CD4-positive, alpha-beta memory T cell (primary cell): ENCODE results near the gene MMP28. TPM values are rescaled to one million over a fixed set of nuclear protein-coding genes. Genes with fewer than 3 reads are reported as not detected.

Experiments used
- CTCF ChIA-PET: fragments of 350-600 bp; sonication (Branson Sonifier 250); formaldehyde crosslinking; loops from one replicate; lab custom pipeline; 2021; ENCODE audit warnings: inconsistent platforms; ENCODE audit not compliant: partially characterized antibody; lab: Charles Lee
- POLR2A ChIA-PET: fragments of 350-600 bp; sonication (Branson Sonifier 250); formaldehyde crosslinking; loops from one replicate; lab custom pipeline; 2021; ENCODE audit not compliant: partially characterized antibody; lab: Charles Lee
- DNase-seq, 5 donors: peaks; one replicate each; pipeline versions ENCODE4 v3.0.0 to v3.0.0-alpha.2; 2020 to 2022; ENCODE audit warnings: mixed read lengths in 1 of 5
- H3K27ac ChIP-seq: one replicate; pipeline ENCODE4 v1.7.0; 2013; ENCODE audit warnings: low read depth, low read length
- H3K27me3 ChIP-seq: 2 replicates; pipeline ENCODE4 v1.7.0; 2013; ENCODE audit warnings: mild to moderate bottlenecking, low read length, moderate library complexity; ENCODE audit not compliant: insufficient read depth
- H3K36me3 ChIP-seq: 2 replicates; pipeline ENCODE4 v1.7.0; 2013; ENCODE audit warnings: mild to moderate bottlenecking, low read length, moderate library complexity; ENCODE audit not compliant: insufficient read depth
- H3K4me1 ChIP-seq: 2 replicates; pipeline ENCODE4 v1.7.0; 2013; ENCODE audit warnings: mild to moderate bottlenecking, low read length, moderate library complexity; ENCODE audit not compliant: insufficient read depth
- H3K4me3 ChIP-seq, 2 donors: one replicate each; pipeline ENCODE4 v1.7.0; 2013; ENCODE audit warnings: low read length in 2 of 2, mild to moderate bottlenecking in 1 of 2
- H3K9me3 ChIP-seq, 2 donors: one replicate each; pipeline ENCODE4 v1.7.0; 2013; ENCODE audit warnings: low read length in 2 of 2, control low read depth in 1 of 2; ENCODE audit not compliant: control insufficient read depth in 1 of 2
- H3K27ac Mint-ChIP-seq, 7 donors: one replicate each; pipeline ENCODE4 v1.8.0; 2020 to 2021; ENCODE audit warnings: mixed read lengths in 7 of 7, mild to moderate bottlenecking in 6 of 7, inconsistent platforms in 3 of 7, moderate library complexity in 3 of 7
- H3K27me3 Mint-ChIP-seq, 2 donors: one replicate each; pipeline ENCODE4 v1.8.0; 2020 to 2021; ENCODE audit warnings: mixed read lengths in 2 of 2
- H3K36me3 Mint-ChIP-seq, 2 donors: one replicate each; pipeline ENCODE4 v1.8.0; 2020 to 2021; ENCODE audit warnings: mixed read lengths in 2 of 2, inconsistent platforms in 1 of 2, mild to moderate bottlenecking in 1 of 2
- H3K4me1 Mint-ChIP-seq, 4 donors: one replicate each; pipeline ENCODE4 v1.8.0; 2020 to 2021; ENCODE audit warnings: mixed read lengths in 4 of 4, mild to moderate bottlenecking in 1 of 4
- H3K4me3 Mint-ChIP-seq, 8 donors: one replicate each; pipeline ENCODE4 v1.8.0; 2020 to 2021; ENCODE audit warnings: mixed read lengths in 8 of 8, mild to moderate bottlenecking in 7 of 8, moderate library complexity in 6 of 8, inconsistent platforms in 3 of 8
- H3K9me3 Mint-ChIP-seq, 8 donors: one replicate each; pipeline ENCODE4 v1.8.0; 2020 to 2021; ENCODE audit warnings: mixed read lengths in 8 of 8, mild to moderate bottlenecking in 5 of 8, inconsistent platforms in 3 of 8, moderate library complexity in 1 of 8
- intact Hi-C: fragments of 100-400 bp; cut with micrococcal nuclease; formaldehyde crosslinking; loops from one replicate; pipeline ENCODE4 v1.15.1; 2023
- polyA plus RNA-seq, 2 donors: library from polyadenylated mRNA; unstranded; fragments of 300-500 nt; fragmentation: Illumina TruSeq; gene quantifications; one replicate each; pipeline ENCODE4 v1.2.3, GENCODE V29; 2021
- total RNA-seq, 2 experiments: library from RNA; stranded (reverse); gene quantifications; one replicate each; pipeline ENCODE4 v1.2.3, GENCODE V29; 2021

The MMP28 gene
- total and polyA plus RNA-seq, 4 experiments from 2014 or later = 0.23 to 0.96 (median 0.64) TPM; not detected in 1

DNA sequence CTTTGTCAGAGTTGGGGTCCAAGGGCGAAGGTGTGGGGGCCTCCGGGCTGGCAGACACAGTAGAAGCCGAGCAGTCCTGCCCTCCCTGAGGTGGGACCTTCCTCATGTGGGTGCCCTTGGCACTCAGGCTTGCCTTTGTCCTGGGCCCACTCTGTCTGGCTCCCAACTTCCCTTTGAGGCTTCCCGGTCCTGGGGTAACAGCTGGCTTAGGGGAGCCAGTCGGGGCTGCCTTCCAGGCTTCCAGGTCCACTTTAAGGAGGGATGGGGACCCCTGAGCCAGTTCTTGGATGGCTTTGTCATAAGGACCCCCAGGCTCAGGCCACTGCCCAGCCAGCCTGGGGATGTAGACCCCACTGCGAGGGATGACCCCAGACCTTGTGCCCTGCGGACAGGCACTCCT is 50.2 kb downstream of the MMP28 start:
- peaks cover 23 to 39% of the 10 kb centered on the region in 2 donors for H3K27me3 Mint-ChIP-seq
- no peak overlapping the region for H3K4me3 ChIP-seq
- intact Hi-C loops = loop anchor here (5.0 kb wide), 1 partner anchor 208 kb away; the partner anchor contains the start of gene SLFN12L
- H3K27ac ChIP-seq = no peak overlapping the region
- H3K36me3 ChIP-seq = no peaks in the 10 kb centered on the region
- H3K9me3 ChIP-seq = no peaks in the 10 kb centered on the region
- POLR2A ChIA-PET = no interaction called here
- no peak for DNase-seq
- no peaks in the 10 kb centered on the region for H3K4me1 ChIP-seq
- no peaks in the 10 kb centered on the region for H3K9me3 Mint-ChIP-seq
- H3K4me3 Mint-ChIP-seq = no peak overlapping the region
- H3K4me1 Mint-ChIP-seq = peaks cover 4 to 22% (median 6%) of the 10 kb centered on the region in 4 donors
- CTCF ChIA-PET = interaction anchor here (0.8 to 6.7 kb wide), 5 partner anchors 12 to 604 kb away, joined by 3 to 61 read pairs (median 5); partner anchors contain the start of gene NLE1
- no peaks in the 10 kb centered on the region for H3K36me3 Mint-ChIP-seq
- H3K27me3 ChIP-seq = peaks cover 20% of the 10 kb centered on the region
- no peak overlapping the region for H3K27ac Mint-ChIP-seq

DNA sequence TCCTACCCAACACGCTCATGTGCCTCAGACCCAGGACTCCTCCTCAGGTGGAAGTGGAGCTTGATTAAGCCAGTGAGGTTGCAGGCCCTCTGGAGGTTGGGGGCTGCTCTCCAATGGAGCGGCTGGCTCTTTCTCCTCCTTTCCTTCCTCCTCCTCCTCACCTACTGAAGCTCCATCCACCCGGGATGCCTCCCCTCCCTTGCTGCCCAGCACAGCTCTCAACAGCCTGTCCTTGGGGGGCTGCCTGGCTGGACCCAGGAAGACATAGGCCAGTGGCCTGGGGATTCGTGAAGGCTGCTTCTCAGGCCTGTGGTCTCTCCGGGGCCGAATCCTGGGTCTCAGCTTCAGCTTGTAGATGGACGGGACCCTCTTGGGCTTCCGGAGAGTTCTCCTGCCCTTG is 50.6 kb downstream of the MMP28 start:
- no peaks in the 10 kb centered on the region for H3K36me3 Mint-ChIP-seq
- H3K27me3 Mint-ChIP-seq = peaks cover 21 to 41% of the 10 kb centered on the region in 2 donors
- DNase-seq = no peak
- peaks cover 20% of the 10 kb centered on the region for H3K27me3 ChIP-seq
- CTCF ChIA-PET = interaction anchor here (0.8 to 6.7 kb wide), 6 partner anchors 12 to 603 kb away, joined by 3 to 61 read pairs (median 5); partner anchors contain the start of gene NLE1
- no peaks in the 10 kb centered on the region for H3K9me3 Mint-ChIP-seq
- no peak overlapping the region for H3K27ac Mint-ChIP-seq
- H3K27ac ChIP-seq = no peak overlapping the region
- intact Hi-C loops = loop anchor here (5.0 kb wide), 1 partner anchor 208 kb away; the partner anchor contains the start of gene SLFN12L
- POLR2A ChIA-PET = interaction anchor here (0.6 kb wide), 1 partner anchor 695 kb away, joined by 4 read pairs; no protein-coding TSS in a partner anchor
- no peaks in the 10 kb centered on the region for H3K36me3 ChIP-seq
- H3K4me1 Mint-ChIP-seq = peaks cover 4 to 20% (median 7%) of the 10 kb centered on the region in 4 donors
- H3K4me3 Mint-ChIP-seq = no peak overlapping the region
- H3K9me3 ChIP-seq = no peaks in the 10 kb centered on the region
- no peak overlapping the region for H3K4me3 ChIP-seq
- no peaks in the 10 kb centered on the region for H3K4me1 ChIP-seq

DNA sequence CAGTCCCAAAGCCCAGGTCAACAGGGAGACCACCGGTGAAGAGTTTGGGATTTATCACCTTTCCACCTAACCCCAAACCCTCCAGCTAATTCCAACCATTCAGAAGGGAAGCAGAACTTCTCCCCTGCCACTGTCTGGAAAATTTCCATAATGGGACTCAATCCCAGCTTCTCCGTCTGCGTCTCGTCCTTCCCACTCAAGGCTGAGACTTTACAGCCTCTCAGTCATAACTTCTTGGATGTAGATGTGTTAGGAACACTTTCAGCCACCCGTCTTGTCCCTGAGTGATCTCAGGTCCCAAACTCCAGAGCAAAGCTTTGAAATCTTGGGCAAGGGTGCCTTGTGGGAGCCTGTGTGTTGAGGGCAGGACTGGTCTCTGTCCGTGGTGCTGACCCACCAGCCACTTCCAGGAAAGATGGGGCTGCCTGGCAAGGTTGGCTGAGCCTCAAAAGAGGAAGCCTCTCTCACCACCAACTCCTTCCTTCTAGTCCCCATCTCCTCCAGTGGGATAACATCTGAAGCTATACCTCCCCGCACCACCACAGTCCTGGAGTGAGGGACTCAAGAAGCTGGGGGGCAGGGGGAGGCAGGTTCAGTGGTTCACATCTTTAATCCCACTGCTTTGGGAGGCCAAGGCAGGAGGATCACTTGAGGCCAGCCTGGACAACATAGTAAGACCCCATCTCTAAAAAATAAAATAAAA is 51.7 kb downstream of the MMP28 start:
- no peak overlapping the region for H3K27ac ChIP-seq
- peaks cover 10% of the 10 kb centered on the region for H3K27me3 ChIP-seq
- no peaks in the 10 kb centered on the region for H3K36me3 ChIP-seq
- no peaks in the 10 kb centered on the region for H3K9me3 Mint-ChIP-seq
- H3K4me3 Mint-ChIP-seq = no peak overlapping the region
- intact Hi-C loops = no loop called here
- no peaks in the 10 kb centered on the region for H3K4me1 ChIP-seq
- no peak overlapping the region for H3K27ac Mint-ChIP-seq
- no peak overlapping the region for H3K4me3 ChIP-seq
- ChIA-PET POLR2A (interaction anchor here (0.6 kb wide), 1 partner anchor 694 kb away, joined by 4 read pairs; no protein-coding TSS in a partner anchor), CTCF (interaction anchor here (0.8 to 1.8 kb wide), 4 partner anchors 12 to 600 kb away, joined by 3 to 5 read pairs (median 4); partner anchors contain the start of gene RASL10B)
- H3K27me3 Mint-ChIP-seq = peaks cover 20 to 37% of the 10 kb centered on the region in 2 donors
- DNase-seq = no peak
- peaks cover 3 to 16% (median 10%) of the 10 kb centered on the region in 4 donors for H3K4me1 Mint-ChIP-seq
- H3K36me3 Mint-ChIP-seq = no peaks in the 10 kb centered on the region
- H3K9me3 ChIP-seq = no peaks in the 10 kb centered on the region

DNA sequence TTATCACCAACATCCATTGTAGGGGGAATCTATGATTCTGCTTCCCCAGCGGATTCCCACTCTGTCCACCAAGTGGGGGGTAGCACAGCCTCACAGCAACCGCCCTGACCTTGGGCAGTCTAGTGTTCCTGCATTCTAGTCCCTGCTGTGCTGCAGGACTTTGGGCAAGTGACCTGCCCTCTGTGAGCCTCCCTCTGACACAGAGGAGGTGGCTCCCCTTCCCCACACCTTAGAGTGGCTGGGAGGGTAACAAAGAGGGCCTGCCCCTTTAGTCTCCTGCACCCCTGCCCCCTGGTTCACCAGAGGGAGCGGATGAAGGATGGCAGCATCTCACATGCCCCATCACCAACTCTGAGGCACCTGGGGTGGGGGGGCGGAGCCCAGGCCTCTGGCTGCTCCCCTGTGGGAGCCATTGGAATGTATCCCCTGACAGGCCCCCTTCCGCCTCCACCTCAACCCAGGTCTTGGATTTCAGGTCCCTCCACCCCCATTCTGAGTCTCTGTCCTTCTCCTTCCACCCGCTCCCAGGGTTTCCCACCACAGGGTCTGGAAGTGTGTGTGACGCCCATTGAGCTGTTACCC is 52.5 kb downstream of the MMP28 start:
- Histone ChIP-seq H3K4me1 (no peaks in the 10 kb centered on the region), H3K27me3 (peaks cover 3% of the 10 kb centered on the region), H3K4me3 (no peak overlapping the region), H3K27ac (no peak overlapping the region), H3K36me3 (no peaks in the 10 kb centered on the region), H3K9me3 (no peaks in the 10 kb centered on the region)
- Mint-ChIP-seq H3K4me3 (no peak overlapping the region), H3K27me3 (peaks cover 20 to 37% of the 10 kb centered on the region in 2 donors), H3K4me1 (peaks cover 3 to 16% (median 10%) of the 10 kb centered on the region in 4 donors), H3K27ac (no peak overlapping the region), H3K9me3 (no peaks in the 10 kb centered on the region), H3K36me3 (no peaks in the 10 kb centered on the region)
- intact Hi-C loops = no loop called here
- ChIA-PET CTCF (interaction anchor here (1.6 to 1.8 kb wide), 2 partner anchors 12 to 130 kb away, joined by 4 to 5 read pairs; partner anchors contain the start of gene RASL10B), POLR2A (no interaction called here)
- no peak for DNase-seq

DNA sequence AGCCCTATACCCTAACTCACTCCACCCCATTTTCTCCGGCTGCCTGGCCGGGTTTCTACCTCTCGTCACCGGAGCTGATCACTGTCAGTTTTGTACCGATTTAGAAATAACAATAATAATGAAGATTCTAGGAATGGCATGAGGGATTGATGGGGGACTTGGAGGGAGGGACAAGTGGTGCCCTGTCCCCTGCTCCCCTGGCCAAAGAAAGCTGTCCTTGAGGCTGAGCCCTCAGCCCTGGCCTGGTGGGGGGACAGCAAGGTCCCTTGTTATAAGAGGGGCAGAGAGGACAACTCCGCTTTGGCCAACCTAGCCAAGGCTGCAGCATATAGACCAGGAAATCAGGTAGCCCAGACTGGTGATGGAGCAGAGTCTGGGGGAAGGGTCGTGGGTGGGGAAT is 52.9 kb downstream of the MMP28 start:
- H3K9me3 Mint-ChIP-seq = no peaks in the 10 kb centered on the region
- DNase-seq = no peak
- H3K36me3 Mint-ChIP-seq = no peaks in the 10 kb centered on the region
- peaks cover 19 to 35% of the 10 kb centered on the region in 2 donors for H3K27me3 Mint-ChIP-seq
- Histone ChIP-seq H3K4me3 (no peak overlapping the region), H3K27ac (no peak overlapping the region), H3K27me3 (no peaks in the 10 kb centered on the region), H3K4me1 (no peaks in the 10 kb centered on the region), H3K9me3 (no peaks in the 10 kb centered on the region), H3K36me3 (no peaks in the 10 kb centered on the region)
- H3K27ac Mint-ChIP-seq = no peak overlapping the region
- intact Hi-C loops = no loop called here
- ChIA-PET CTCF (interaction anchor here (1.1 kb wide), 1 partner anchor 572 kb away, joined by 4 read pairs; no protein-coding TSS in a partner anchor), POLR2A (no interaction called here)
- peaks cover 3 to 16% (median 10%) of the 10 kb centered on the region in 4 donors for H3K4me1 Mint-ChIP-seq
- H3K4me3 Mint-ChIP-seq = peak overlapping the region in 2 of 8 donors; percentile 20 to 39

DNA sequence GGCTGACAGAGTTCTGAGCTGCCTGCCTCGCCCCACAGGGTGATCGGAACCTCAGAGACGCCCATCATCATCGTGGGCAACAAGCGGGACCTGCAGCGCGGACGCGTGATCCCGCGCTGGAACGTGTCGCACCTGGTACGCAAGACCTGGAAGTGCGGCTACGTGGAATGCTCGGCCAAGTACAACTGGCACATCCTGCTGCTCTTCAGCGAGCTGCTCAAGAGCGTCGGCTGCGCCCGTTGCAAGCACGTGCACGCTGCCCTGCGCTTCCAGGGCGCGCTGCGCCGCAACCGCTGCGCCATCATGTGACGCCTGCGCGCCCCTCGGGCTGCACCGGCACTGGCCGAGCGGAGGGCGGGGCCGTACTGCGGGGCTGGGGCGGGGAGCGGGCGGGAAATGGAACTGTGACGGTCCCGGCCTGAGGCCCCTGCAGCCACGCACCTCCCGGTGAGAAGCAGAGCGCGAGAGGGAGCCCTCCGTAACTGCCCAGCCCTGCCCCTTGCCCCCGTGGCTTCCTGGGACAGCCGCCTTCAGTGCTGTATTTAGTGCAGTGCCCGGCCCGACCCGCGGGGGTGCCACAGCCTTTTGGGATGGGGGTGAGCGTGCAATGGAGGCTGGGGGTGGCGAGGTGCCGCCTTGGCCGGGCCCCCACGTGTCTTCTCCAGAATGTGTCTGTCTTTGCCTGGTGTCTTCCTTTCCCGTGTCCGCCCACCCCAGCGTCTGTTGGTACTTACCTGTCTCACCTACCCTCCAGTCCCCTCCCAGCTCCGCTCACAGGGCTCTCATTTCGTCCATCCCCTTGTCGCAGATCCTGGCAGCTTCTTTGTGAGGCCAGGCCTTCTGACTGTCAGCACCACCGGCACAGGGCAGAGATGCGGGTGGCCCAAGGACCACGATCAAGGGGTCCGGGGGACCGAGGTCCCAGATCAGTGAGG is 54.2 kb downstream of the MMP28 start:
- DNase-seq = peak in 1 of 5 donors; percentile 10
- H3K9me3 Mint-ChIP-seq = no peaks in the 10 kb centered on the region

More for the DNA sequence above, 54.2 kb downstream of the MMP28 start:
- POLR2A ChIA-PET = no interaction called here
- Mint-ChIP-seq H3K4me1 (peaks cover 3 to 16% (median 10%) of the 10 kb centered on the region in 4 donors), H3K4me3 (peak overlapping the region; percentile 15 to 85 (median 52)), H3K36me3 (no peaks in the 10 kb centered on the region), H3K27me3 (peaks cover 17 to 33% of the 10 kb centered on the region in 2 donors), H3K27ac (no peak overlapping the region)
- CTCF ChIA-PET = interaction anchor here (1.1 to 1.9 kb wide), 2 partner anchors 22 to 570 kb away, joined by 4 to 6 read pairs; no protein-coding TSS in a partner anchor
- intact Hi-C loops = no loop called here
- Histone ChIP-seq H3K9me3 (no peaks in the 10 kb centered on the region), H3K27ac (no peak overlapping the region), H3K4me3 (no peak overlapping the region), H3K36me3 (no peaks in the 10 kb centered on the region), H3K4me1 (no peaks in the 10 kb centered on the region), H3K27me3 (no peaks in the 10 kb centered on the region)
